Neural progenitor cell (in vitro differentiated cells): ENCODE measurements around the gene NTRK3. TPM values are rescaled to one million over a fixed set of nuclear protein-coding genes. Genes with fewer than 3 reads are reported as not detected.

ENCODE experiments used
- DNase-seq: peaks from one replicate; pipeline ENCODE4 v3.0.0-alpha.2; 2016; ENCODE audit warnings: low spot score
- H2AFZ ChIP-seq: fragments of 200-600 bp; sonication (generic); replicated peaks from 2 replicates; pipeline ENCODE4 v1.6.1; 2016; ENCODE audit warnings: antibody characterized with exemption
- H3F3A ChIP-seq: fragments of 200-600 bp; sonication (generic); 2 replicates; pipeline ENCODE4 v1.6.1; 2016; ENCODE audit warnings: antibody characterized with exemption, low read depth
- H3K27ac ChIP-seq: fragments of 200-600 bp; sonication (generic); 2 replicates; pipeline ENCODE4 v1.5.1; 2016; ENCODE audit warnings: mild to moderate bottlenecking
- H3K27me3 ChIP-seq: fragments of 200-600 bp; sonication (generic); 2 replicates; pipeline ENCODE4 v1.6.1; 2016; ENCODE audit warnings: mild to moderate bottlenecking, moderate library complexity
- H3K36me3 ChIP-seq: fragments of 200-600 bp; sonication (generic); 2 replicates; pipeline ENCODE4 v1.5.1; 2016
- H3K4me1 ChIP-seq: fragments of 200-600 bp; sonication (generic); 2 replicates; pipeline ENCODE4 v1.6.1; 2016; ENCODE audit warnings: mixed run types
- H3K4me2 ChIP-seq: fragments of 200-600 bp; sonication (generic); 2 replicates; pipeline ENCODE4 v1.6.1; 2016
- H3K4me3 ChIP-seq: fragments of 200-600 bp; sonication (generic); 2 replicates; pipeline ENCODE4 v1.5.1; 2016
- H3K79me2 ChIP-seq: fragments of 200-600 bp; sonication (generic); 2 replicates; pipeline ENCODE4 v1.6.1; 2016; ENCODE audit warnings: low read depth
- H3K9ac ChIP-seq: fragments of 200-600 bp; sonication (generic); 2 replicates; pipeline ENCODE4 v1.6.1; 2016
- H3K9me3 ChIP-seq: fragments of 200-600 bp; sonication (generic); 2 replicates; pipeline ENCODE4 v1.5.1; 2016; ENCODE audit warnings: low read depth
- H4K20me1 ChIP-seq: fragments of 200-600 bp; sonication (generic); 2 replicates; pipeline ENCODE4 v1.6.1; 2016; ENCODE audit warnings: low read depth
- H3K27ac Mint-ChIP-seq: 3 replicates; pipeline ENCODE4 v1.8.0; 2021; ENCODE audit warnings: mixed read lengths
- H3K27me3 Mint-ChIP-seq: 2 replicates; pipeline ENCODE4 v1.8.0; 2022; ENCODE audit warnings: low read depth, mild to moderate bottlenecking, inconsistent platforms, moderate library complexity, mixed read lengths; ENCODE audit not compliant: insufficient read depth
- H3K36me3 Mint-ChIP-seq: 3 replicates; pipeline ENCODE4 v1.8.0; 2021; ENCODE audit warnings: mixed read lengths
- H3K4me1 Mint-ChIP-seq: 3 replicates; pipeline ENCODE4 v1.8.0; 2021; ENCODE audit warnings: mixed read lengths
- H3K4me3 Mint-ChIP-seq: 3 replicates; pipeline ENCODE4 v1.8.0; 2021; ENCODE audit warnings: mild to moderate bottlenecking, moderate library complexity, mixed read lengths
- H3K9me3 Mint-ChIP-seq: 3 replicates; pipeline ENCODE4 v1.8.0; 2020; ENCODE audit warnings: mixed read lengths
- CTCF ChIP-seq: fragments of 200-600 bp; sonication (generic); IDR thresholded peaks from 2 replicates; pipeline ENCODE4 v1.5.1; 2017; ENCODE audit warnings: antibody characterized with exemption, mild to moderate bottlenecking
- EZH2 ChIP-seq: fragments of 200-600 bp; sonication (generic); IDR thresholded peaks from 2 replicates; pipeline ENCODE4 v1.6.1; 2017; ENCODE audit warnings: antibody characterized with exemption, mild to moderate bottlenecking, moderate library complexity
- EZH2phosphoT487 ChIP-seq: fragments of 200-600 bp; sonication (generic); IDR thresholded peaks from 2 replicates; pipeline ENCODE4 v1.6.1; 2017; ENCODE audit warnings: antibody characterized with exemption
- total RNA-seq: library from RNA; depleted of rRNA; stranded (reverse); fragments of >200 nt; gene quantifications from 2 replicates; pipeline ENCODE4 v1.2.3, GENCODE V29; 2015; ENCODE audit warnings: low replicate concordance

Gene NTRK3
- total RNA-seq, 1 donor from 2014 or later = 2.0 TPM

GRCh38 chr15:88126695-88127431 is 129.7 kb downstream of the NTRK3 start:
- H3K36me3 ChIP-seq = no peaks in the 10 kb centered on the region
- H3K4me2 ChIP-seq = no peak overlapping the region
- no peak for DNase-seq
- TF ChIP-seq EZH2phosphoT487 = no peak
- TF ChIP-seq EZH2 = no peak
- no peak for TF ChIP-seq CTCF
- Mint-ChIP-seq H3K27me3 (peaks cover 8% of the 10 kb centered on the region), H3K9me3 (no peaks in the 10 kb centered on the region), H3K4me1 (peaks cover 6% of the 10 kb centered on the region), H3K27ac (no peak overlapping the region), H3K4me3 (no peak overlapping the region), H3K36me3 (peaks cover 3% of the 10 kb centered on the region)
- H3K4me3 ChIP-seq = no peak overlapping the region
- no peaks in the 10 kb centered on the region for H3K79me2 ChIP-seq
- H4K20me1 ChIP-seq = no peaks in the 10 kb centered on the region
- no peaks in the 10 kb centered on the region for H3F3A ChIP-seq
- H3K9ac ChIP-seq = no peak overlapping the region
- H3K27ac ChIP-seq = no peak overlapping the region
- H2AFZ ChIP-seq = no peak overlapping the region
- H3K4me1 ChIP-seq = no peaks in the 10 kb centered on the region
- H3K27me3 ChIP-seq = no peaks in the 10 kb centered on the region
- H3K9me3 ChIP-seq = no peaks in the 10 kb centered on the region

- Histone ChIP-seq H4K20me1 (no peaks in the 10 kb centered on the region), H3K27ac (no peak overlapping the region), H3K4me1 (no peaks in the 10 kb centered on the region), H3K27me3 (no peaks in the 10 kb centered on the region), H3K9me3 (no peaks in the 10 kb centered on the region), H3K9ac (no peak overlapping the region), H2AFZ (no peak overlapping the region), H3K79me2 (no peaks in the 10 kb centered on the region), H3K4me3 (no peak overlapping the region), H3K4me2 (no peak overlapping the region), H3F3A (no peaks in the 10 kb centered on the region), H3K36me3 (no peaks in the 10 kb centered on the region)
- peaks cover 6% of the 10 kb centered on the region for H3K4me1 Mint-ChIP-seq
- peaks cover 8% of the 10 kb centered on the region for H3K27me3 Mint-ChIP-seq
- H3K4me3 Mint-ChIP-seq = no peak overlapping the region
- DNase-seq = no peak
- H3K36me3 Mint-ChIP-seq = peaks cover 3% of the 10 kb centered on the region
- no peak overlapping the region for H3K27ac Mint-ChIP-seq
- TF ChIP-seq EZH2 = no peak
- TF ChIP-seq EZH2phosphoT487 = no peak
- TF ChIP-seq CTCF = no peak
- no peaks in the 10 kb centered on the region for H3K9me3 Mint-ChIP-seq
These were observed 131.0 kb downstream of the NTRK3 start for GRCh38 chr15:88125576-88125975.

GRCh38 chr15:88124199-88124598 is 132.3 kb downstream of the NTRK3 start:
- Histone ChIP-seq H4K20me1 (no peaks in the 10 kb centered on the region), H3K4me3 (no peak overlapping the region), H3K27ac (no peak overlapping the region), H3K27me3 (no peaks in the 10 kb centered on the region), H3K79me2 (no peaks in the 10 kb centered on the region), H3K9me3 (no peaks in the 10 kb centered on the region), H3K36me3 (no peaks in the 10 kb centered on the region), H3K4me1 (no peaks in the 10 kb centered on the region), H2AFZ (no peak overlapping the region), H3K9ac (no peak overlapping the region), H3F3A (no peaks in the 10 kb centered on the region), H3K4me2 (no peak overlapping the region)
- Mint-ChIP-seq H3K36me3 (peaks cover 3% of the 10 kb centered on the region), H3K4me1 (peaks cover 6% of the 10 kb centered on the region), H3K27me3 (peaks cover 8% of the 10 kb centered on the region), H3K27ac (no peak overlapping the region), H3K4me3 (no peak overlapping the region), H3K9me3 (no peaks in the 10 kb centered on the region)
- no peak for TF ChIP-seq EZH2
- no peak for DNase-seq

- no peak overlapping the region for H3K4me3 Mint-ChIP-seq
- H3K4me3 ChIP-seq = no peak overlapping the region
- H3K27me3 Mint-ChIP-seq = peaks cover 8% of the 10 kb centered on the region
- no peaks in the 10 kb centered on the region for H3K9me3 Mint-ChIP-seq
- DNase-seq = no peak
- no peak overlapping the region for H2AFZ ChIP-seq
- no peak overlapping the region for H3K27ac Mint-ChIP-seq
- H3K9ac ChIP-seq = no peak overlapping the region
- H3K36me3 ChIP-seq = no peaks in the 10 kb centered on the region
- no peaks in the 10 kb centered on the region for H4K20me1 ChIP-seq
- no peak for TF ChIP-seq CTCF
- TF ChIP-seq EZH2phosphoT487 = no peak
- no peak for TF ChIP-seq EZH2
- H3K27me3 ChIP-seq = no peaks in the 10 kb centered on the region
- no peaks in the 10 kb centered on the region for H3K79me2 ChIP-seq
- H3K36me3 Mint-ChIP-seq = peaks cover 3% of the 10 kb centered on the region
- H3K27ac ChIP-seq = no peak overlapping the region
- H3K9me3 ChIP-seq = no peaks in the 10 kb centered on the region
- H3K4me1 ChIP-seq = no peaks in the 10 kb centered on the region
- H3F3A ChIP-seq = no peaks in the 10 kb centered on the region
- H3K4me1 Mint-ChIP-seq = peaks cover 6% of the 10 kb centered on the region
- no peak overlapping the region for H3K4me2 ChIP-seq
These were observed 134.5 kb downstream of the NTRK3 start for GRCh38 chr15:88121968-88122530.
